Brain microvascular endothelial cell (primary cell): ENCODE measurements around the gene MEX3D.

ENCODE experiments used
- DNase-seq: peaks from one replicate; pipeline ENCODE4 v3.0.0-alpha.2; 2020
- H3K27ac ChIP-seq: fragments of 250-450 bp; sonication (Bioruptor Pico); 2 replicates; pipeline ENCODE4 v1.5.1; 2020; ENCODE audit warnings: mild to moderate bottlenecking, moderate library complexity
- H3K27me3 ChIP-seq: fragments of 250-450 bp; sonication (Bioruptor Pico); replicated peaks from 2 replicates; pipeline ENCODE4 v1.5.1; 2020; ENCODE audit warnings: mild to moderate bottlenecking
- H3K36me3 ChIP-seq: fragments of 250-450 bp; sonication (Bioruptor Pico); replicated peaks from 2 replicates; pipeline ENCODE4 v1.5.1; 2020; ENCODE audit warnings: mild to moderate bottlenecking
- H3K4me3 ChIP-seq: 2 replicates; pipeline ENCODE4 v1.5.1; 2011; ENCODE audit warnings: low read depth, mild to moderate bottlenecking, control low read depth, low read length, moderate library complexity
- CTCF ChIP-seq: IDR thresholded peaks from 2 replicates; pipeline ENCODE4 v1.5.1; 2011; ENCODE audit warnings: low read depth, mild to moderate bottlenecking, moderate library complexity, low read length, control low read depth, inconsistent platforms; ENCODE audit errors: missing control alignments
- in situ Hi-C: cut with HindIII; loops from 2 replicates; pipeline ENCODE4 v1.10.0; 2017; ENCODE audit warnings: low sequenced_read_pairs, low pct_ligation_motif_present

Gene MEX3D

GRCh38 chr19:1514295-1514661, 53.8 kb downstream of the MEX3D start:
- TF ChIP-seq CTCF = no peak
- H3K27ac ChIP-seq = no peak overlapping the region
- H3K36me3 ChIP-seq = no peaks in the 10 kb centered on the region
- H3K27me3 ChIP-seq = no peaks in the 10 kb centered on the region
- in situ Hi-C loops = no loop called here
- DNase-seq = no peak
- H3K4me3 ChIP-seq = no peak overlapping the region

- H3K36me3 ChIP-seq = no peaks in the 10 kb centered on the region
- in situ Hi-C loops = no loop called here
- TF ChIP-seq CTCF = peak; percentile 76
- no peaks in the 10 kb centered on the region for H3K27me3 ChIP-seq
- DNase-seq = no peak
- no peak overlapping the region for H3K4me3 ChIP-seq
- H3K27ac ChIP-seq = no peak overlapping the region
Observed at GRCh38 chr19:1513499-1514294, 54.4 kb downstream of the MEX3D start.

GRCh38 chr19:1512671-1513498, 55.2 kb downstream of the MEX3D start, which contains the start of gene ADAMTSL5:
ADAMTSL5 (minus strand) TSS chr19:1513019; CDS start chr19:1510943, 2,076 bp downstream.
- H3K27ac ChIP-seq = no peak within 1 kb of the TSS
- no peaks in the 10 kb centered on the region for H3K27me3 ChIP-seq
- H3K36me3 ChIP-seq = no peaks in the 10 kb centered on the region
- in situ Hi-C loops = no loop called here
- no peak for DNase-seq
- no peak for TF ChIP-seq CTCF
- H3K4me3 ChIP-seq = peak within 1 kb of the TSS; percentile 29

GRCh38 chr19:1511318-1512317, 56.5 kb downstream of the MEX3D start:
- Histone ChIP-seq H3K27ac (no peak overlapping the region), H3K36me3 (no peaks in the 10 kb centered on the region), H3K27me3 (no peaks in the 10 kb centered on the region), H3K4me3 (no peak overlapping the region)
- in situ Hi-C loops = no loop called here
- TF ChIP-seq CTCF = no peak
- DNase-seq = no peak

GRCh38 chr19:1510807-1511206, 57.3 kb downstream of the MEX3D start:
- no peak for DNase-seq
- in situ Hi-C loops = no loop called here
- Histone ChIP-seq H3K4me3 (no peak overlapping the region), H3K36me3 (no peaks in the 10 kb centered on the region), H3K27ac (no peak overlapping the region), H3K27me3 (no peaks in the 10 kb centered on the region)
- no peak for TF ChIP-seq CTCF
